ENCODE measurements around the gene NTHL1.

GRCh38 chr16:2045965-2046892, 1.4 kb downstream of the NTHL1 start:
- TF ChIP-seq, protein P1, sequence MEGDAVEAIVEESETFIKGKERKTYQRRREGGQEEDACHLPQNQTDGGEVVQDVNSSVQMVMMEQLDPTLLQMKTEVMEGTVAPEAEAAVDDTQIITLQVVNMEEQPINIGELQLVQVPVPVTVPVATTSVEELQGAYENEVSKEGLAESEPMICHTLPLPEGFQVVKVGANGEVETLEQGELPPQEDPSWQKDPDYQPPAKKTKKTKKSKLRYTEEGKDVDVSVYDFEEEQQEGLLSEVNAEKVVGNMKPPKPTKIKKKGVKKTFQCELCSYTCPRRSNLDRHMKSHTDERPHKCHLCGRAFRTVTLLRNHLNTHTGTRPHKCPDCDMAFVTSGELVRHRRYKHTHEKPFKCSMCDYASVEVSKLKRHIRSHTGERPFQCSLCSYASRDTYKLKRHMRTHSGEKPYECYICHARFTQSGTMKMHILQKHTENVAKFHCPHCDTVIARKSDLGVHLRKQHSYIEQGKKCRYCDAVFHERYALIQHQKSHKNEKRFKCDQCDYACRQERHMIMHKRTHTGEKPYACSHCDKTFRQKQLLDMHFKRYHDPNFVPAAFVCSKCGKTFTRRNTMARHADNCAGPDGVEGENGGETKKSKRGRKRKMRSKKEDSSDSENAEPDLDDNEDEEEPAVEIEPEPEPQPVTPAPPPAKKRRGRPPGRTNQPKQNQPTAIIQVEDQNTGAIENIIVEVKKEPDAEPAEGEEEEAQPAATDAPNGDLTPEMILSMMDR (IDR thresholded peaks at IDR 0.05) = no peak
- no peak for TF ChIP-seq POLR2A (IDR thresholded peaks at IDR 0.05)

Measured in Peyer's patch (tissue), 4 donors.